Islet precursor cell (in vitro differentiated cells): ENCODE data around the gene ABCA2.

Source experiments
- DNase-seq: peaks from one replicate; pipeline ENCODE4 v3.0.0-alpha.2; 2018

Gene ABCA2

GRCh38 chr9:136963341-136963740 lies 64.7 kb downstream of the ABCA2 start:
- no peak for DNase-seq

- no peak for DNase-seq
Measured at GRCh38 chr9:136962701-136963248, 65.3 kb downstream of the ABCA2 start.

GRCh38 chr9:136962163-136962562 lies 65.9 kb downstream of the ABCA2 start:
- DNase-seq, result no peak

- no peak for DNase-seq
Measured at GRCh38 chr9:136961279-136962065, 66.6 kb downstream of the ABCA2 start.

GRCh38 chr9:136960938-136961275 lies 67.1 kb downstream of the ABCA2 start:
- no peak for DNase-seq

GRCh38 chr9:136960212-136960937 lies 67.7 kb downstream of the ABCA2 start:
- DNase-seq, result no peak

- DNase-seq, result no peak
Measured at GRCh38 chr9:136958898-136959850, 68.9 kb downstream of the ABCA2 start.

- no peak for DNase-seq
Measured at GRCh38 chr9:136958473-136958872, 69.6 kb downstream of the ABCA2 start.

- DNase-seq, result no peak
Measured at GRCh38 chr9:136957901-136958300, 70.1 kb downstream of the ABCA2 start.

GRCh38 chr9:136957461-136957860 lies 70.6 kb downstream of the ABCA2 start:
- DNase-seq, result no peak
